HS-5 (cell line): ENCODE results near the gene ARMC9.
"Not testable (repeated sequence)": the region's sequence is repeated elsewhere in the genome, so short reads cannot be mapped to it uniquely, and the experiment has no call there.

Experiments used
- DNase-seq: peaks from one replicate; pipeline ENCODE4 v3.0.0-alpha.2; 2012; ENCODE audit warnings: low read depth

The ARMC9 gene

GRCh38 chr2:231343006-231343710 lies 144.7 kb downstream of the ARMC9 start:
- no peak for DNase-seq

- DNase-seq = no peak
These were observed 145.6 kb downstream of the ARMC9 start for GRCh38 chr2:231343988-231344387.

GRCh38 chr2:231344851-231345250 lies 146.4 kb downstream of the ARMC9 start:
- no peak for DNase-seq

- DNase-seq = no peak
These were observed 148.7 kb downstream of the ARMC9 start for GRCh38 chr2:231347081-231347480.

GRCh38 chr2:231347638-231348037 lies 149.2 kb downstream of the ARMC9 start:
- DNase-seq = no peak

- no peak for DNase-seq
These were observed 149.7 kb downstream of the ARMC9 start for GRCh38 chr2:231348173-231348572.

- no peak for DNase-seq
These were observed 150.4 kb downstream of the ARMC9 start for GRCh38 chr2:231348704-231349373.

- DNase-seq = not testable (repeated sequence)
These were observed 150.9 kb downstream of the ARMC9 start for GRCh38 chr2:231349374-231349735.

GRCh38 chr2:231351648-231352047 lies 153.2 kb downstream of the ARMC9 start:
- no peak for DNase-seq

- no peak for DNase-seq
These were observed 155.0 kb downstream of the ARMC9 start for GRCh38 chr2:231353469-231353868.

- DNase-seq = no peak
These were observed 157.4 kb downstream of the ARMC9 start for GRCh38 chr2:231355508-231356465.

GRCh38 chr2:231356466-231356844 lies 158.0 kb downstream of the ARMC9 start:
- no peak for DNase-seq

- no peak for DNase-seq
These were observed 158.6 kb downstream of the ARMC9 start for GRCh38 chr2:231357048-231357447.

GRCh38 chr2:231357931-231358330 lies 159.5 kb downstream of the ARMC9 start:
- no peak for DNase-seq

- DNase-seq = no peak
These were observed 161.0 kb downstream of the ARMC9 start for GRCh38 chr2:231359441-231359840.

GRCh38 chr2:231359948-231360347 lies 161.5 kb downstream of the ARMC9 start:
- DNase-seq = no peak

GRCh38 chr2:231360401-231360800 lies 162.0 kb downstream of the ARMC9 start:
- DNase-seq = no peak

- DNase-seq = no peak
These were observed 162.5 kb downstream of the ARMC9 start for GRCh38 chr2:231360881-231361371.

- DNase-seq = no peak
These were observed 163.5 kb downstream of the ARMC9 start for GRCh38 chr2:231361701-231362554.

GRCh38 chr2:231362555-231363184 lies 164.2 kb downstream of the ARMC9 start:
- DNase-seq = no peak

- DNase-seq = no peak
These were observed 165.6 kb downstream of the ARMC9 start for GRCh38 chr2:231364061-231364460.
